Superior temporal gyrus (tissue), 1 donor: ENCODE results near the gene CHD9.
"Not testable (repeated sequence)": the region's sequence is repeated elsewhere in the genome, so short reads cannot be mapped to it uniquely, and the experiment has no call there.

ENCODE experiments used
- DNase-seq: peaks from one replicate; pipeline ENCODE4 v3.0.0-alpha.2; 2016; ENCODE audit errors: extremely low spot score

Gene CHD9, protein sequence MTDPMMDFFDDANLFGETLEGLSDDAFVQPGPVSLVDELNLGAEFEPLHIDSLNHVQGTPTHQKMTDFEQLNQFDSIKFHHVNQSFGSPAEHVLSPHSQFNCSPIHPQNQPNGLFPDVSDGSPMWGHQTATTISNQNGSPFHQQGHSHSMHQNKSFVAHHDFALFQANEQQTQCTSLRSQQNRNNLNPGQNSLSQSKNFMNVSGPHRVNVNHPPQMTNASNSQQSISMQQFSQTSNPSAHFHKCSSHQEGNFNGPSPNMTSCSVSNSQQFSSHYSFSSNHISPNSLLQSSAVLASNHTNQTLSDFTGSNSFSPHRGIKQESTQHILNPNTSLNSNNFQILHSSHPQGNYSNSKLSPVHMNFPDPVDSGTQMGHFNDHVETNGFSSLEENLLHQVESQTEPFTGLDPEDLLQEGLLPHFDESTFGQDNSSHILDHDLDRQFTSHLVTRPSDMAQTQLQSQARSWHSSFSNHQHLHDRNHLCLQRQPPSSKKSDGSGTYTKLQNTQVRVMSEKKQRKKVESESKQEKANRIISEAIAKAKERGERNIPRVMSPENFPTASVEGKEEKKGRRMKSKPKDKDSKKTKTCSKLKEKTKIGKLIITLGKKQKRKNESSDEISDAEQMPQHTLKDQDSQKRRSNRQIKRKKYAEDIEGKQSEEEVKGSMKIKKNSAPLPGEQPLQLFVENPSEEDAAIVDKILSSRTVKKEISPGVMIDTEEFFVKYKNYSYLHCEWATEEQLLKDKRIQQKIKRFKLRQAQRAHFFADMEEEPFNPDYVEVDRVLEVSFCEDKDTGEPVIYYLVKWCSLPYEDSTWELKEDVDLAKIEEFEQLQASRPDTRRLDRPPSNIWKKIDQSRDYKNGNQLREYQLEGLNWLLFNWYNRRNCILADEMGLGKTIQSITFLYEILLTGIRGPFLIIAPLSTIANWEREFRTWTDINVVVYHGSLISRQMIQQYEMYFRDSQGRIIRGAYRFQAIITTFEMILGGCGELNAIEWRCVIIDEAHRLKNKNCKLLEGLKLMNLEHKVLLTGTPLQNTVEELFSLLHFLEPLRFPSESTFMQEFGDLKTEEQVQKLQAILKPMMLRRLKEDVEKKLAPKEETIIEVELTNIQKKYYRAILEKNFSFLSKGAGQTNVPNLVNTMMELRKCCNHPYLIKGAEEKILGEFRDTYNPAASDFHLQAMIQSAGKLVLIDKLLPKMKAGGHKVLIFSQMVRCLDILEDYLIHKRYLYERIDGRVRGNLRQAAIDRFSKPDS (N-terminal part only)

DNA sequence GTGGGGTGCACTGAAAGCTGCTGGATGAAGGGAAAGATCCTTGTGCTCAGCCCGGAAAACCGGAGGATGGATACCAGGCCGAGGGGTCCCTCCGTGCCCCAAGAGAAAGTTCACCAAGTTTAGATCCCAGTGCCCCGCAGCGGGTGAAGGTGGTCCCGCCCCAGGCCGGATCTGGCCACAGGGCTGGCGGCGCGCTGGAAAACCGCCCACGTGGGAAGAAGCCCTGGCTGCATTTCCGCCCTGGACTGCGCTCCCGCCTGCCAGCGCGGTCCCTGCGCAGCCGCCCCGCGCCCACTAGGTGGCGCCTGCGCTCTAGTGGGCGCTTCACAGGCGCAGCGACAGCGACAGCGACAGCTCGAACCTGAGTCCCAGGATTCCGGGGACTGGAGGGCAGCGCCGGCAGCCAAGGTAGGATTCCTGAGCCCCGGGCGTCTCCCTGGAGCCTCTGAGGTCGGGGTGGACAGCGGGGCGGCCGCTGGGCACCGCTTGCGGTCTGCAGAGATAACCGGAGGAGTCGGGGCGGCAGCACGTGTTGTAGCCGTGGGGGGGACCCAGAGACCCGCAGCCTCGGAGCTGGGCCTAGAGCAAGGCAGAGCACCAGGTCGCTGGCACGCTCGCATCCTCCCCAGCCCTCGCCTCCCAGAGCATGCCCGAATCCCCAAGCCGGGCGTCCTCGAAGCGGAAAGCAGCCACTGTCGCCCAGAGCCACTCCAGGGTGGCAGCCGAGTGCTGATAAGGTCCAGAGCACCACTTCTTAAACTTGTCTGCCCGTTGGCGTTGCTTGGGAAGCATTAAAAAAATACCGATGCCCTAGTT, at the start of gene CHD9:
Gene CHD9 (plus strand): TSS at position 322 of the 816 bp plus-strand sequence. CDS start 101,099 bp downstream, outside the sequence.
- peak; percentile 91 for DNase-seq

DNA sequence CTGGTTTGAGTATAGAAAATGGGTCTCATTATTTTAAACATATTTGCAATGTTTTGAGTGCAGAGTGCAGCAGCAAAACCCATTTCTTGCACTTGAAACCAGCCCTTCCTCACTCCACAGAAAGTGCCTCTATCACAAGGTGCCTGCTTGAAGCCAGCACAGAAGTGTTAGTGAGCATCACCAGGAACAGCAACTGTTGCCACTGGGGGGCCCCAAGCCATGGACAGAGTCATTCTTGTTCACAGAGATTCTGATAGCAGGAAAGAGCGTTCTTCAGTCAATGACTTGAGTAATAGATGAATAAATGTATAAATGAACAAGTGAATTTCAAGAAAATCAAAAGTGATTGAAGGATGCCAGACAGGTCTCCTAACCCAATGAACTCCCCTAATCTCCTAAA, 47.7 kb upstream of the CHD9 start:
- no peak for DNase-seq

DNA sequence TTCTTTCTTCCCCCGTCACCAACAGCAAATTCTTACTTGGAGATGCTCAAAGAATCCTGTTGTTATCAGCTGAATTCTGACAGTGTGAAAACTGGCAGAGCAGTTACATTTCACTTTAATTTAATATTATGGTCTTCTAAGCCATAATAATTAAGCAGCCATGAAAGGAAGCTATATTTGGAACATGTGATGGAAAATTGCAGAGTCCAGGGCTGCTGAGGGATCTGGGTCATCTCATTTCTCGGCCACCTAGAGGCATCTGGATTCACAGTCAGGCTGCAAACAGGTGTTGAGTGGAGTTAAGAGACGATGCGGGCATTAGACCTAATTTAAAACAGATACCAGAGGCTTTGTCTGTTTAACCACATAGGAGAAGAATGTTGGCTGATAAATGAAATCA, 40.5 kb upstream of the CHD9 start:
- no peak for DNase-seq

DNA sequence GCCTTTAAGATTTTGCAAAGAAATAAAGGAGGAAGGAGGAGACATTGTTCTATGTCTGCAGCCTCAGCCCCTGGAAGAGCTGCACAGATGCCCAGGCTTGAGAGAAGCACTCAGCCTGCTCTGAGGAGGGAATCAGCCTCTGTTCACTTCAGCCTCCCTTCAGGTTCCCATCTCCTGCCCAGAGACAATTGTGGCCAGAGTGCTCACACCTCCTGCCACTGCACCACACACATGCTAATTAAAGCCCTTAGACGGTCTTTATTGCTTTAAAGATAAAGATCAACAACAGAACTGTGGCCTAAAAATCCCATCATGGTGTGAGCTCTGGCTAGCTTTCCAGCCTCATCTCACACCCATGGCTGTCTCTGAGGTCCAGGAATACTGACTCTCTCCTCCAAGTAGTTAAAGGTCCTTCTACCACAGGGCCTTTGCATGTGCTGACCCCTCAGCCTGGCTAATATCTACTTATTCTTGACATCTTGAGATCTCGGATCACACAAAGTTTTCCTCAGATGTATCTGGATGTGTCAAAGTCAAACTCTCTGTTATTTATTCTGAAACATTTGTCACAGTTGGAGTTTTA, 35.9 kb upstream of the CHD9 start:
- no peak for DNase-seq

DNA sequence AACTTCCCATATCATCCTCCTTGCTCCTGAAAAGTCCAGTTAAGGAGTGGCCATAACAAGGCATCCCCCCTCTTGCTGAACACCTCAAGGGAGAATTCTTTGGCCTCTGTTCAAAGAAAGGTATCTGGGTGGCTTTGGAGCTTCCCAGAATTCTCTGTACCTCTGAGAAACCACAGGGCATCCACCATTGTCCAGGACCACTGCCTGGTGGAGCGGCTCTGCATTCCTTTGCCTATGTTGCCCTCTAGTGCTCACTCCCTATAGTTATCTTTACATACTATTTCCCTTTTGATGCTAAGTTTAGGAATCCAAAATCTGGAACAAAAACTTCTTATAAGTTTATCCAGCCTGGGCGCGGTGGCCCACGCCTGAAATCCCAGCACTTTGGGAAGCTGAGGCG, 32.4 kb upstream of the CHD9 start:
- DNase-seq = peak; percentile 75

DNA sequence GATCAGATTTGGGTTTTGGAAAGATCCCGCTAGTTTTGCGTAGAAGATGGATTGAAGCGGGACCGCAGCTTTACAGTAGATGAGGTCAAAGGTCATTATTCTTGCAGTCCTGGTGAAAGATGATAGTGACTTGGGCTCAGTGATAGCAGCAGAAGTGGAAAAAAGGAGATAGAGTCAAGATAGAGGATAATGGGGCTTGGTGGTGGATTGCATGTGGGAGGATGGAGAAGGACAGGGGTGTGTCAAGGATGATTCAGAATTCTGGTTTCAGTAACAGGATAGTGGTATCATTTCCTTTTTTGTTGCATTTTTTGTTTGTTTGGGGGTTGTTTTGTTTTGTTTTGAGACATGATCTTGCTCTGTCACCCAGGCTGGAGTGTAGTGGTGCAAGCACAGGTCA, 30.7 kb upstream of the CHD9 start:
- DNase-seq = no peak

DNA sequence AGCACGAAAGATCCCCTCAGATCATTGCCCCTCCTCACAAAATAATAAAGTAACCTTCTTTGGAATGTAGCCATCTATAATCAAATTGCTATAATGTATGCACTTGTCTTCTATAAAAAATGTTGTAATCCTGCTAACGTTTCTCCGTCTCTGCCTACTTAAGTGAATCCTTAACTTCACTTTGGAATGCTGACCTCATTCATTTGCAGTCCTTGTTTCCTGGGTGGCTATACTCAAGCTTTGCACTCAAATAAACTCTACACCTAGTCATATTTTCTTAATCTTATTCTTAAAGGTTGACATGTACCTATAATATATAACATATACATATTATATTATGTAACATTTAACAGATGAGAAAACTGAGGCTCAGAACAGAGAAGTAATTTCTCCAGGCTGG, 24.8 kb upstream of the CHD9 start:
- DNase-seq = no peak

DNA sequence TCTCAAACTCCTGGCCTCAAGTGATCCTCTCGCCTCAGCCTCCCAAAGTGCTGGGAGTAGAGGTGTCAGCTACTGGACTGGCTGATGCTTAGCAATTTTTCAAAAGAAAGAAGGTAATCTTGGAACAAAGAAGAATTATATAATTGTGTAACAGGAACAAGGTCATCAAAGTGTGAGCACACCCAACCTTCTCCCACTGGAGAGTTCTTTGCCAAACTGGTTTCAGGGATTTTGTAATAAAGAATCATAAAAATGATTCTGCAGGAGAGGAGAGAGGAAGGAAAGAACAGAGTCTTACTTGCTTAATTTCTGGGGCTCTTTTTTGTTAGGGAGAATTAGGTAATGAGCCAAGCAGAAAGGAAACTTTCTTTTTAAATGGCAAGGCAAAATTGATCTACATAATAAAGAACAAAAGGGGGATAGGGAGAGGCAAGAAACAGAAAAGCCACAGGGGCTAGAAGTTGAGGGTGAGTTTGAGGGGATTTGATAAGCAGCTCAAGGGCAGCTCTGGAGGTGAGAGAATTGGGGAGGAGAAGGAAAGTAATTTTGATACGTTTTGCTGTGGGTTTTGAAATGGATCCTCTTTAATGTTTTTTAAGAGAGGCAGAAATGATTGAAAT, 23.4 kb upstream of the CHD9 start:
- DNase-seq = no peak

DNA sequence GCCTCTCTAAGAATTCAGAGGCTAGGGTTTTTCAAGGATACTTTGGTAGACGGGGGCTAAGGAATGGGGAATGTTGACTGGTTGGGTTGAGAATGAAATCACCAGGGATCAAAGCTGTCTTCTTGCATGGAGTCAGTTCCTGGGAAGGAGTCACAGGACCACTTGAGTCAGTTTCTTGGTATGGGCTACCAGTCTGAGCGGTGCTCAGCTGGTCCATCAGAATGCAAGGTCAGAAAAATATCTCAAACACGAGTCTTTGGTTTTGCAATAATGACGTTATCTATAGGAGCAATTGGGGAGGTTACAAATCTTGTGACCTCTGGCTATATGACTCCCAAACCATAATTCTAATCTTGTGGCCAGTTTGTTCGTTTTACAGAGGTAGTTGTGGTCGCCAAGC, 20.5 kb upstream of the CHD9 start:
- no peak for DNase-seq

DNA sequence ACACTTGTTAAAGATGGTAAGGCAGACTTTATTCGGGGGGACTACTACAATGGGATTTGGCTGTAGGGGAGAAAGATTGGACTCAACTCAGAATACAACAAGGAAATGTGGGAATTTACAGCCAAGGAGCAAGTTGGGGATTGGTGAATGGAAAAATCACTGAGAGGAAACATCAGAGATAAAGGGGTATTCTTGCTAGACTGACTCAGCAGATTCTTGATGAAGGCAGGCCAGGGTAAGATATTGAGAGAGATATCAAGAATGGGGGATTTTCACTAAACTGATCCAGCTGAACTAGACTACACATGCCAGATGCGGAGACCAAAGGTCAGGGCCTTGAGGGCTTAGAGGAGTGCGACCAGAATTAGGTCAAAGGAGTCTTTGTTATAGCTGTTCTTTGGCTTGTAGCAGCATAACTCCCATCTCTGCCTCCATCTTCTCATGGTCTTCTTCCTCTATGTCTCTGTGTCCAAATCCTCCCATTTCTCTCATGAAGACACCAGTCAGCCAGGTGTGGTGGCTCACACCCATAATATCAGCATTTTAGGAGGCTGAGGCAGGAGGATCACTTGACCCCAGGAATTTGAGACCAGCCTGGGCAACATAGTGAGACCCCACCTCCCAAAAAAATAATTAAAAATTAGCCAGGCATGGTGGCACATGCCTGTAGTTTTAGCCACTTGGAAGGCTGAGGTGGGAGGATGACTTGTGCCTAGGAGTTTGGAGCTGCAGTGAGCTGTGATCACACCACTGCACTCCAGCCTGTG, 19.4 kb upstream of the CHD9 start:
- no peak for DNase-seq

DNA sequence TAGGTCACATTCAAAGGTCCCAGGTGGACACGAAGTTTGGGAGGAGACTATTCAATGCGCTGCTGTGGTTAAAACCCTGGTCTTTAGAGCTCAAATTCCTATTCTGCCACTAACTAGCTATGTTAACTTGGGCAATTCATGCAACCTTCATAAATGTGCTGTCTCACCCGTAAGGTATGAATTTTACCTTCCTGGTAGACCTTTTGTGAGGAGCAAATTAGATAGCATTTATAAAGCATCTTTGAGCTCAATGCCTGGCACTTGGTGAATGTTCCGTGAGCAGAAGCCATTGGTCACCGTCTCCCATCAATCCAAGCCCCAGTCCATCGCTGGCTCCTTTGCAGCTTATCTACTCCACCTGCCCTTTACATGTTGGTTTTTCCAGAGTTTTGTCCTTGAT, 18.7 kb upstream of the CHD9 start:
- no peak for DNase-seq

DNA sequence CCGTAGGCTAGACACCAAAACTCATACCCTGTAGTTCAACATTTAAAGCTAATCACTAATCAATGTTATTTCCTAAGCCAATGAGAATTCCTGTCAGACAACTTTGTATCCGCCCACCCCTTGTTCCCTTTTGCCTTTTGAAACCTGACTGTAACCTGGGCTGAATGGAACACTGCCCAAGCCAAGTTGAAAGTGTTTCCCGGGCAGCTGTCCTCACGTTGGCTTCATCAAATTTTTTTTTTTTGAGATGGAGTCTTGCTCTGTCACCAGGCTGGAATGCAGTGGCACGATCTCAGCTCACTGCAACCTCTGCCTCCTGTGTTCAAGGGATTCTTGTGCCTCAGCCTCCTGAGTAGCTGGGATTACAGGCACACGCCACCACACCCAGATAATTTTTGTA, 18.1 kb upstream of the CHD9 start:
- not testable (repeated sequence) for DNase-seq

DNA sequence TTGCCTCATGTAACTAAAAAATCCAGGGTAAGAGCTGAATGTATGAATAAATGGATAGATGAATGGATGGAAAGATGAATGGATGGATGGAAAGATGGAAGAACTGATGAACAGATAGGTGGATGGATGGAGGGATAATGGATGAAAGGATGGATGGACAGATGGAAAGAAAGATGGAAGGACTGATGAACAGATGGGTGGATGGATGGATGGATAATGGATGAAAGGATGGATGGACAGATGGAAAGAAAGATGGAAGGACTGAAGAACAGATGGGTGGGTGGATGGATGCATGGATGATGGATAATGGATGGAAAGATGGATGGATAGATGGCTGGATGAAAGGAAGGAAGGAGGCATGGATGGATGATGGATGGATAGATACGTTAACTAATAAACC, 14.0 kb upstream of the CHD9 start:
- no peak for DNase-seq

DNA sequence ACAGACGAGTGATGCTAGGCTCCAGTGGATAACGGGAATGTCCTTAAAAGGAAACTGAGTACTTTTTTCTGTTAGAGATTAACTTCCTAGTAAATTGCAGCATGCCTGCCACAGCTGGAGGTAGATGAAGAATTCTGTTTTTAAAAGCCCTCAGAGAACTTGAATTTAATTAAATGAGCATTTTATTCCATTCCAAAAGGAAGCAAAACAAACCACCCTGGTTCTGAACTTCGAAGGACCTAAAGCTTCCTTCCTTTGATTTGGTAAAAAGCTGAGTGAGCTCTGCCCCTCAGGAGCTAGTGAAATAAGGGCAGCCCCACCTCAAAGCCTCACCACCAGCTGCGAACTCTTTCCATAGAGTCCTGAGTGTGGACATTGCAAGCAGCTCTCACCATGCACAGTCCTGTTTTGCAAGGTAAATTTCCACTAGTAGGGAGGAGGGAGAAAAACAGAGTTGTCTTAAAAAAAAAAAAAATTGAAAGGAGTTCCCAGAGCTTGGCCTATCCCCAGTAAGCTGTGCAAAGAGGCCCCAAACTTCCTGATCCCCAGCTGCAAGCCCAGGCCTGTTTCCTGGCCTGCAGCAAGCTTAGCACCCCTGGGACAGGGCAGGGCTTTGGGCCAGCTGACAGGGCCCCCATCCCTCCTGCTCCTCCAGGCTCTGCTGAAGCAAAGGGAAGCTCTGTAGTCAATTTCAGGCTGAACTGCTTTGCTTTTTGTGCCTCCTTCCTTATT, 13.3 kb upstream of the CHD9 start:
- DNase-seq = no peak

DNA sequence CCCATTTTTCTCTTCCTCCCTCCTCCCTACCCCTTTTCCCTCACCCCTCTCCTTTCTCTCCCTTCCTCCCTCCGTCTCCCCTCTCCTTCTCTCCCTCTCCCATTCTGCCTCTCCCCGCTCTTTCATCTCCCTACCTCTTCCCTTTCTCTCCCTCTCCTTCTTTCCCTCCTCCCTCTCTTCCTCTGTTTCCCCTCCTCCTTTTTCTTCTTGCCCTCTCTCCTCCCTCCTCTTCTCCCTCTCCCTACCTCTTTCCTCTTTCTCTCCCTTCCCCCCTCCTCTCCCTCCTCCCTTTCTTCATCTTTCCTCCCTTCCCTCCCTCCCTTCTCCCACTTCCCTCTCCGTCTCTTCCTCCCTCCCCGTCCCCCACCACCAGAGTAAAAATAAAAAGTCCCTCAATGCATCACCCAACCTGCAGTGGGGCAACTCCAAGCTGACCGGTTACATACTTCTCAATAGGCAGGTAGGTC, 12.5 kb upstream of the CHD9 start:
- DNase-seq = no peak

DNA sequence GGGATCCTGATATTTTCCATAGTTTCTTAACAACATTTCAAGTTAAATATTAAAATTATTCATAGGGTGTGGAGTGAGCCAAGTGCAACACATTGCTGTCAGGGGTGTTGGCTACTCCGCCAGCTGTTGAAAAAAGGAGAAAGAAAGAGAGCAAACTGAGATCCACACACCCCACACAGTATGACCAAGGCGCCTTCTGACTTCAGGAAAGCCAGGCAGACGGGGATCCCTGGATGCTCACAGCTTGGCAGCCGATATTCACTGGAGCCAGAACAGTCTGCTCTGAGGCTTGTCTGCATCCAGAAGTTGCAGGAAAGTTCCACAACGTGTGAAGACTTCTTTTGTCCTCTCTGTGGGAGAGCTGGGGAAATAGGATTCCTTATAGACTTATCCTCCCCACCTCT, 11.4 kb upstream of the CHD9 start:
- DNase-seq = no peak

DNA sequence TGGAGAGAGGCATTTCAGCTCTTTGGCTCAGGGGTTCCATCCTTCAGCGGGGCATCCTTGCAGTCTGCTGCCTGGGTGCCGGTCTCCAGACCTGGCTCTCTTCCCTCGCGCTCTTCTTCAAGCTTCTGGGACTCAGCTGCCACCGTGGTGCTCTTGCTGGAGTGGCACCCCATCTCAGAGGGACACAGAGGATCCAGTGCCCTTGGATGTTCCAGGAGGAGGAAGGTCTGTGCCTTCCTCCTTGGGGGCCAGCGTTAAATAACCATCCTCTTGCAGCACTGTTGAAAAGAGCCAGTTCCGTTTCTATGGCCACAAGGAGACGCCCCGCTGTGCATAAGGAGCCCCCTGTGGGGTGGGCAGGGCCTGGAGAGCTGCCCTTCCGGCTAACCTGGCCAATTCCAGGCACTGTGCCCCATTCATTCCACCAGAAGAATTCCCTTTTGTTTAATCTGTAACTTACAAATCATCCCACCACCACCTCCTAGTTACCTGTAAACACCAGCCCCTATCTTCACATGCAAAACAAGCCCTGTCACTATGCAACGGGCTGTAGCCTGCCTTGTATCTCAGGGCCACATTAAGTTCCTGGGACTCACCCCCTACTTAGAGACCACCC, 10.7 kb upstream of the CHD9 start:
- no peak for DNase-seq
